T-cell (primary cell): ENCODE results near the gene CA14. TPM values are rescaled to one million over a fixed set of nuclear protein-coding genes. Genes with fewer than 3 reads are reported as not detected.

Source experiments
- ATAC-seq, 4 experiments: fragments of 200-7000 bp in 3 of 4; fragments of 150-1000 bp in 1 of 4; cut with Tn5 transposase; replicated peaks in 1 of 4; 1 replicate in 3 of 4; 2 replicates in 1 of 4; pipeline ENCODE4 v1.10.0; 2021; ENCODE audit warnings: moderate library complexity in 3 of 4, mild to moderate bottlenecking in 2 of 4, moderate number of reproducible peaks in 1 of 4
- CTCF ChIA-PET, 2 donors: fragments of 300-600 bp; sonication (Branson Sonifier 250); formaldehyde crosslinking; loops; one replicate each; lab custom pipeline; 2022; ENCODE audit warnings: antibody characterized with exemption in 2 of 2; lab: Charles Lee
- POLR2A ChIA-PET, 2 donors: fragments of 300-600 bp; sonication (Branson Sonifier 250); formaldehyde crosslinking; loops; one replicate each; lab custom pipeline; 2022; ENCODE audit warnings: antibody characterized with exemption in 2 of 2; lab: Charles Lee
- DNase-seq, 35 experiments: peaks; one replicate each; pipeline versions ENCODE4 v3.0.0 to v3.0.0-alpha.2; 2013 to 2023
- H3K27ac ChIP-seq: one replicate; pipeline ENCODE4 v1.5.1; 2013; ENCODE audit warnings: low read length
- H3K27me3 ChIP-seq, 2 experiments: replicated peaks in 1 of 2; 1 replicate in 1 of 2; 2 replicates in 1 of 2; pipeline versions ENCODE4 v1.6.1 to v1.7.0; 2013; ENCODE audit warnings: low read length in 1 of 2, mixed read lengths in 1 of 2; ENCODE audit not compliant: control insufficient read depth in 2 of 2, insufficient read depth in 2 of 2; ENCODE audit errors: extremely low read depth in 1 of 2
- H3K36me3 ChIP-seq, 2 donors: 1 replicate in 1 of 2; 2 replicates in 1 of 2; pipeline versions ENCODE4 v1.6.1 to v1.7.0; 2013; ENCODE audit warnings: low read length in 1 of 2; ENCODE audit not compliant: control insufficient read depth in 2 of 2, insufficient read depth in 1 of 2; ENCODE audit errors: extremely low read depth in 1 of 2
- H3K4me1 ChIP-seq, 2 experiments: 1 replicate in 1 of 2; 2 replicates in 1 of 2; pipeline versions ENCODE4 v1.6.1 to v1.7.0; 2013; ENCODE audit warnings: low read length in 2 of 2, mixed read lengths in 1 of 2; ENCODE audit not compliant: insufficient read depth in 2 of 2, control insufficient read depth in 1 of 2; ENCODE audit errors: extremely low read depth in 1 of 2
- H3K4me3 ChIP-seq, 2 donors: 1 replicate in 1 of 2; 2 replicates in 1 of 2; pipeline versions ENCODE4 v1.5.1 to v1.7.0; 2013; ENCODE audit warnings: mild to moderate bottlenecking in 2 of 2, low read length in 1 of 2, moderate library complexity in 1 of 2; ENCODE audit not compliant: control insufficient read depth in 1 of 2; ENCODE audit errors: extremely low read depth in 1 of 2
- H3K9me3 ChIP-seq: 2 replicates; pipeline ENCODE4 v1.7.0; 2013
- H3K27ac Mint-ChIP-seq, 2 donors: one replicate each; pipeline ENCODE4 v1.8.0; 2020 to 2021; ENCODE audit warnings: mild to moderate bottlenecking in 2 of 2, mixed read lengths in 2 of 2
- H3K27me3 Mint-ChIP-seq, 2 donors: one replicate each; pipeline ENCODE4 v1.8.0; 2021 to 2022; ENCODE audit warnings: mixed read lengths in 2 of 2
- H3K36me3 Mint-ChIP-seq: one replicate; pipeline ENCODE4 v1.8.0; 2021; ENCODE audit warnings: mixed read lengths
- H3K4me1 Mint-ChIP-seq, 3 donors: one replicate each; pipeline ENCODE4 v1.8.0; 2020 to 2022; ENCODE audit warnings: mixed read lengths in 3 of 3, mild to moderate bottlenecking in 1 of 3
- H3K4me3 Mint-ChIP-seq, 3 donors: one replicate each; pipeline ENCODE4 v1.8.0; 2020 to 2022; ENCODE audit warnings: mild to moderate bottlenecking in 3 of 3, mixed read lengths in 3 of 3, moderate library complexity in 3 of 3
- H3K9me3 Mint-ChIP-seq, 3 donors: one replicate each; pipeline ENCODE4 v1.8.0; 2020 to 2022; ENCODE audit warnings: mixed read lengths in 3 of 3
- WGBS: methylation state at CpG from one replicate; pipeline ENCODE4 v1.1.5; 2013; ENCODE audit warnings: missing lambda C conversion rate; ENCODE audit not compliant: insufficient coverage; 5-methylcytosine and 5-hydroxymethylcytosine counted together
- total RNA-seq, 35 experiments: library from RNA in 6 of 35; stranded (reverse) in 6 of 35; fragments of 120-200 nt in 1 of 35; gene quantifications; one replicate each; pipeline versions ENCODE4 v1.2.1 to v1.2.4 and lab custom pipeline; 2013 to 2026

CA14 gene
- total RNA-seq, 5 donors from 2014 or later (not counting 1 experiment from before 2014, with no cell fraction given) = not detected

GRCh38 chr1:150288382-150288781, 30.8 kb downstream of the CA14 start:
- H3K4me1 ChIP-seq = peaks cover 0 to 6% of the 10 kb centered on the region in 2 experiments
- no peak overlapping the region for H3K27ac Mint-ChIP-seq
- no CpG with 5 or more reads among the region's 1 CpG for WGBS
- no peaks in the 10 kb centered on the region for H3K27me3 ChIP-seq
- H3K9me3 ChIP-seq = no peaks in the 10 kb centered on the region
- DNase-seq (no peak), ATAC-seq (no peak)
- POLR2A ChIA-PET = no interaction called here
- H3K36me3 Mint-ChIP-seq = no peaks in the 10 kb centered on the region
- H3K27ac ChIP-seq = no peak overlapping the region
- peaks cover 7 to 8% (median 8%) of the 10 kb centered on the region in 3 donors for H3K4me1 Mint-ChIP-seq
- CTCF ChIA-PET = interaction anchor here (0.6 kb wide), 2 partner anchors 11 to 341 kb away, joined by 3 to 4 read pairs; partner anchors contain the start of gene ENSA (in 1 of the 2)
- no peak overlapping the region for H3K4me3 Mint-ChIP-seq
- H3K4me3 ChIP-seq = no peak overlapping the region
- H3K9me3 Mint-ChIP-seq = no peaks in the 10 kb centered on the region
- H3K36me3 ChIP-seq = no peaks in the 10 kb centered on the region
- no peaks in the 10 kb centered on the region for H3K27me3 Mint-ChIP-seq

GRCh38 chr1:150288822-150289221, 31.2 kb downstream of the CA14 start:
- DNase-seq (no peak), ATAC-seq (no peak)
- no peaks in the 10 kb centered on the region for H3K9me3 ChIP-seq
- no peaks in the 10 kb centered on the region for H3K9me3 Mint-ChIP-seq
- H3K36me3 ChIP-seq = no peaks in the 10 kb centered on the region
- H3K4me3 ChIP-seq = no peak overlapping the region
- no peak overlapping the region for H3K27ac Mint-ChIP-seq
- H3K4me1 Mint-ChIP-seq = peaks cover 10 to 11% (median 11%) of the 10 kb centered on the region in 3 donors
- CTCF ChIA-PET = interaction anchor here in 1 of 2 donors (0.5 kb wide), 1 partner anchor 217 kb away, joined by 3 read pairs; no protein-coding TSS in a partner anchor
- no peak overlapping the region for H3K27ac ChIP-seq
- H3K4me1 ChIP-seq = peaks cover 0 to 9% of the 10 kb centered on the region in 2 experiments
- H3K36me3 Mint-ChIP-seq = no peaks in the 10 kb centered on the region
- no peaks in the 10 kb centered on the region for H3K27me3 ChIP-seq
- no peak overlapping the region for H3K4me3 Mint-ChIP-seq
- H3K27me3 Mint-ChIP-seq = no peaks in the 10 kb centered on the region
- WGBS = 83% methylated on average over 4 of the region's 4 CpGs
- POLR2A ChIA-PET = no interaction called here

- POLR2A ChIA-PET = no interaction called here
- 5% methylated on average over 22 of the region's 43 CpGs for WGBS
Measured at GRCh38 chr1:150293433-150294253, 36.1 kb downstream of the CA14 start, which contains the start of gene MRPS21. MRPS21 (plus strand) TSS chr1:150293861; CDS start chr1:150294367, 506 bp downstream.

GRCh38 chr1:150295476-150295875, 37.9 kb downstream of the CA14 start:
- peaks cover 9 to 23% of the 10 kb centered on the region in 2 donors for H3K36me3 ChIP-seq
- Mint-ChIP-seq H3K27me3 (no peaks in the 10 kb centered on the region), H3K4me1 (peaks cover 31 to 36% (median 35%) of the 10 kb centered on the region in 3 donors), H3K36me3 (peaks cover 13% of the 10 kb centered on the region), H3K27ac (no peak overlapping the region), H3K4me3 (peak overlapping the region in 2 of 3 donors; percentile 8 to 45), H3K9me3 (no peaks in the 10 kb centered on the region)
- peaks cover 7 to 22% of the 10 kb centered on the region in 2 experiments for H3K4me1 ChIP-seq
- H3K27me3 ChIP-seq = no peaks in the 10 kb centered on the region
- ChIA-PET POLR2A (interaction anchor here (0.6 to 0.8 kb wide), 4 partner anchors 26 to 1362 kb away, joined by 3 to 6 read pairs (median 3); partner anchors contain the start of genes MCL1 (in 1 of the 2) and PRPF3 (in 1 of the 2)), CTCF (interaction anchor here in 1 of 2 donors (0.7 kb wide), 2 partner anchors 64 to 627 kb away, joined by 3 to 4 read pairs; no protein-coding TSS in a partner anchor)
- ATAC-seq (no peak), DNase-seq (no peak)
- H3K9me3 ChIP-seq = no peaks in the 10 kb centered on the region
- WGBS = 100% methylated on average over 2 of the region's 2 CpGs
- H3K4me3 ChIP-seq = no peak overlapping the region
- no peak overlapping the region for H3K27ac ChIP-seq

More at GRCh38 chr1:150293433-150294253, 36.1 kb downstream of the CA14 start, which contains the start of gene MRPS21:
- CTCF ChIA-PET = no interaction called here
- peaks cover 25 to 35% (median 35%) of the 10 kb centered on the region in 3 donors for H3K4me1 Mint-ChIP-seq
- no peaks in the 10 kb centered on the region for H3K9me3 Mint-ChIP-seq
- H3K27ac Mint-ChIP-seq = peak within 1 kb of the TSS; percentile 96 to 98
- H3K9me3 ChIP-seq = no peaks in the 10 kb centered on the region
- peak within 1 kb of the TSS; percentile 79 to 95 for H3K4me3 ChIP-seq
- no peaks in the 10 kb centered on the region for H3K27me3 ChIP-seq
- peak within 1 kb of the TSS; percentile 90 to 93 (median 92) for H3K4me3 Mint-ChIP-seq
- peak within 1 kb of the TSS; percentile 99 for H3K27ac ChIP-seq
- no peaks in the 10 kb centered on the region for H3K27me3 Mint-ChIP-seq
- ATAC-seq = peak; percentile 97 to 99 (median 98)
- DNase-seq = peak; percentile 64 to 94 (median 81)
- H3K36me3 Mint-ChIP-seq = peaks cover 13% of the 10 kb centered on the region
- H3K4me1 ChIP-seq = peaks cover 7 to 22% of the 10 kb centered on the region in 2 experiments
- peaks cover 5 to 16% of the 10 kb centered on the region in 2 donors for H3K36me3 ChIP-seq

- DNase-seq (no peak), ATAC-seq (no peak)
- Mint-ChIP-seq H3K4me3 (no peak overlapping the region), H3K9me3 (no peaks in the 10 kb centered on the region), H3K4me1 (peaks cover 22 to 30% (median 30%) of the 10 kb centered on the region in 3 donors), H3K36me3 (peaks cover 29% of the 10 kb centered on the region), H3K27me3 (no peaks in the 10 kb centered on the region), H3K27ac (no peak overlapping the region)
- H3K9me3 ChIP-seq = no peaks in the 10 kb centered on the region
- peaks cover 3 to 4% of the 10 kb centered on the region in 2 experiments for H3K4me1 ChIP-seq
- H3K27me3 ChIP-seq = no peaks in the 10 kb centered on the region
- ChIA-PET POLR2A (no interaction called here), CTCF (interaction anchor here in 1 of 2 donors (0.7 kb wide), 1 partner anchor 164 kb away, joined by 3 read pairs; no protein-coding TSS in a partner anchor)
- 100% methylated on average over 1 of the region's 3 CpGs for WGBS
- H3K27ac ChIP-seq = no peak overlapping the region
- H3K4me3 ChIP-seq = no peak overlapping the region
- peaks cover 9 to 41% of the 10 kb centered on the region in 2 donors for H3K36me3 ChIP-seq
Measured at GRCh38 chr1:150299716-150300115, 42.1 kb downstream of the CA14 start.

GRCh38 chr1:150302338-150302737, 44.8 kb downstream of the CA14 start:
- H3K27ac Mint-ChIP-seq = no peak overlapping the region
- ChIA-PET CTCF (interaction anchor here in 1 of 2 donors (0.5 kb wide), 1 partner anchor 37 kb away, joined by 6 read pairs; no protein-coding TSS in a partner anchor), POLR2A (interaction anchor here in 1 of 2 donors (0.6 kb wide), 1 partner anchor 36 kb away, joined by 6 read pairs; no protein-coding TSS in a partner anchor)
- WGBS = 88% methylated on average over 3 of the region's 6 CpGs
- ATAC-seq (no peak), DNase-seq (no peak)
- no peaks in the 10 kb centered on the region for H3K27me3 Mint-ChIP-seq
- peaks cover 8 to 23% (median 15%) of the 10 kb centered on the region in 3 donors for H3K4me1 Mint-ChIP-seq
- peaks cover 19% of the 10 kb centered on the region for H3K36me3 Mint-ChIP-seq
- no peak overlapping the region for H3K4me3 Mint-ChIP-seq
- no peak overlapping the region for H3K27ac ChIP-seq
- H3K9me3 ChIP-seq = no peaks in the 10 kb centered on the region
- H3K27me3 ChIP-seq = no peaks in the 10 kb centered on the region
- H3K9me3 Mint-ChIP-seq = no peaks in the 10 kb centered on the region
- no peaks in the 10 kb centered on the region for H3K4me1 ChIP-seq
- H3K4me3 ChIP-seq = no peak overlapping the region
- peaks cover 5 to 29% of the 10 kb centered on the region in 2 donors for H3K36me3 ChIP-seq
